ENCODE data around the gene CCT4.

Gene CCT4

GRCh38 chr2:61862085-61862484 is 26.4 kb downstream of the CCT4 start:
- Mint-ChIP-seq H3K9me3 (peaks cover 34% of the 10 kb centered on the region), H3K36me3 (ENCODE audit: low read depth) (peaks cover 67% of the 10 kb centered on the region), H3K27ac (no peak overlapping the region), H3K4me1 (no peaks in the 10 kb centered on the region), H3K4me3 (no peak overlapping the region), H3K27me3 (ENCODE audit: low read depth, poor library complexity) (peaks cover 3% of the 10 kb centered on the region)
- no peak for TF ChIP-seq CTCF (IDR thresholded peaks at IDR 0.05)
- DNase-seq = no peak

- Mint-ChIP-seq H3K27me3 (ENCODE audit: low read depth, poor library complexity) (peaks cover 3% of the 10 kb centered on the region), H3K36me3 (ENCODE audit: low read depth) (peaks cover 19% of the 10 kb centered on the region), H3K4me3 (no peak overlapping the region), H3K4me1 (peaks cover 12% of the 10 kb centered on the region), H3K27ac (no peak overlapping the region), H3K9me3 (peaks cover 17% of the 10 kb centered on the region)
- no peak for TF ChIP-seq CTCF (IDR thresholded peaks at IDR 0.05)
- no peak for DNase-seq
Measured at GRCh38 chr2:61857224-61857623, 31.2 kb downstream of the CCT4 start.

- Mint-ChIP-seq H3K27ac (peak overlapping the region; percentile 97), H3K4me3 (peak overlapping the region; percentile 95), H3K27me3 (ENCODE audit: low read depth, poor library complexity) (peaks cover 3% of the 10 kb centered on the region), H3K9me3 (peaks cover 4% of the 10 kb centered on the region), H3K4me1 (peaks cover 15% of the 10 kb centered on the region), H3K36me3 (ENCODE audit: low read depth) (peaks cover 12% of the 10 kb centered on the region)
- peak; percentile 40 for DNase-seq
- TF ChIP-seq CTCF (IDR thresholded peaks at IDR 0.05) = no peak
Measured at GRCh38 chr2:61855318-61855613, 33.2 kb downstream of the CCT4 start.

GRCh38 chr2:61854564-61855317 is 33.7 kb downstream of the CCT4 start:
- peak overlapping the region; percentile 95 for H3K4me3 Mint-ChIP-seq
- peaks cover 15% of the 10 kb centered on the region for H3K4me1 Mint-ChIP-seq
- H3K9me3 Mint-ChIP-seq = no peaks in the 10 kb centered on the region
- no peak for TF ChIP-seq CTCF (IDR thresholded peaks at IDR 0.05)
- DNase-seq = peak; percentile 84
- peaks cover 8% of the 10 kb centered on the region for H3K36me3 Mint-ChIP-seq (ENCODE audit: low read depth)
- peak overlapping the region; percentile 97 for H3K27ac Mint-ChIP-seq
- peaks cover 3% of the 10 kb centered on the region for H3K27me3 Mint-ChIP-seq (ENCODE audit: low read depth, poor library complexity)

GRCh38 chr2:61853847-61854563 is 34.5 kb downstream of the CCT4 start, which contains the start of gene FAM161A:
TSS of gene FAM161A (minus strand) at chr2:61854060. CDS start at chr2:61854041, 19 bp downstream.
- Mint-ChIP-seq H3K27ac (peak within 1 kb of the TSS; percentile 97), H3K27me3 (ENCODE audit: low read depth, poor library complexity) (peaks cover under 1% of the 10 kb centered on the region), H3K36me3 (ENCODE audit: low read depth) (peaks cover 7% of the 10 kb centered on the region), H3K9me3 (no peaks in the 10 kb centered on the region), H3K4me1 (peaks cover 15% of the 10 kb centered on the region), H3K4me3 (peak within 1 kb of the TSS; percentile 95)
- TF ChIP-seq CTCF (IDR thresholded peaks at IDR 0.05) = no peak
- peak; percentile 86 for DNase-seq

Measured in nephron progenitor cell (in vitro differentiated cells).